HG03045 (cell line): ENCODE results near the gene ASPG.

Source experiments
- ATAC-seq: cut with Tn5 transposase; IDR thresholded peaks from one replicate; pipeline ENCODE4 v1.9.1; 2021; ENCODE audit warnings: mild to moderate bottlenecking, moderate library complexity; ENCODE audit not compliant: unreplicated experiment

The ASPG gene

DNA sequence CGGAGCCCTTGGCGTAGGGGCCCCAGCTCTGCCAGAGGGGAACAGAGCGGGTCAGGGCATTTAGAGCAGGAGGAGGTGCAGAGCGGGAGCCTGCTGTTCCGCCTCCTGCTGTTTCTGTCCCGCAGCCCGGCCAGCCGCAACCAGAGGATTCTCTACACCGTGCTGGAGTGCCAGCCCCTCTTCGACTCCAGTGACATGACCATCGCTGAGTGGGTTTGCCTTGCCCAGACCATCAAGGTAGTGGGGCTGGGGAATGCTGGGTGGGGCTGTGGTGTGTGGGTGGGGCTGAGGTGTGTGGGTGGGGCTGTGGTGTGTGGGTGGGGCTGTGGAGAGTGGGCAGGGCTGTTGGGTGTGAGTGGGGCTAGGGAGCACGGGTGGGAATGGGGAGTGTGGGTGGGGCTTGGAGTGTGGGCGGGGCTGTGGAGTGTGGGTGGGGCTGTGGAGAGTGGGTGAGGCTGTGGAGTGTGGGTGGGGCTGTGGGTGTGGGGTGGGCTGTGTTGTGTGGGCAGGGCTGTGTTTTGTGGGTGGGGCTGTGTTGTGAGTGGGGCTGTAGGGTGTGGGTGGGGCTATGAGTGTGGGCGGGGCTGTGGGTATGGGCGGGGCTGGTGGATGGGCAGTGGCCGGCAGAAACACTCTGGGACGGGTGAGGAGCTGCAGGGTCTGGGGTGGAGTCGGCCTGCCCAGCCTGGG lies 8.0 kb downstream of the ASPG start:
- no peak for ATAC-seq

DNA sequence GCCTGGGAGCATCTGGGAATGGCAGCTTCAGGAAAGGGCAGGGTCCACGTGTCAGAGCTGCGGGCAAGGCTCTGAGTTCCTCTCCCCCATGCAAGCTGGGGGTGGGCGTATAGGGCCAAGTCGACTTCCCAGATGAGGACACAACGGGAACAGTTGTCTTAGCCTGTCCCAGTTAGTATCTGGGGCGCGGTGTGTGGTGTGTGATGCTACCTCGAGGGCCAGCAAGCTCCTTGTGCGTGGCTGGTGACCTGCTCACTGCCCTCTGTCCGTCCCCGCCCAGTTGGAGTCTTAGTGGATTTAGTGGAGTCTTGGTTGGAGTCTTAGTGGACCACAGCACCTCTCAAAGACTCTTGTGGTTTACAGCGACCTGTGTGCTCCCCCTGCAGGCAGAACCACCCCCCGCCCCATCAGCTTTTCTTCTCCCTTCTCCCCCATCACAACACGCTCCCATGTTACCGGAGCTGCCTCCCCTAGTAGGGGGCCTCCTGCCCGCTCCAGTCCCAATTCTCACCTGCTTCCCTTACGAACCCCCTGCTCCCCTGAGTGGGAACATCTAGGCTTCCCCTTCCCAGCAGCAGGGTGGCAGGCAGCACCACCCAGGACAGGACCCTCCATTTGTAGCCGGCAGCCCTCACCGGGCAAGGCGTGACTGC lies 8.7 kb downstream of the ASPG start:
- ATAC-seq = no peak

DNA sequence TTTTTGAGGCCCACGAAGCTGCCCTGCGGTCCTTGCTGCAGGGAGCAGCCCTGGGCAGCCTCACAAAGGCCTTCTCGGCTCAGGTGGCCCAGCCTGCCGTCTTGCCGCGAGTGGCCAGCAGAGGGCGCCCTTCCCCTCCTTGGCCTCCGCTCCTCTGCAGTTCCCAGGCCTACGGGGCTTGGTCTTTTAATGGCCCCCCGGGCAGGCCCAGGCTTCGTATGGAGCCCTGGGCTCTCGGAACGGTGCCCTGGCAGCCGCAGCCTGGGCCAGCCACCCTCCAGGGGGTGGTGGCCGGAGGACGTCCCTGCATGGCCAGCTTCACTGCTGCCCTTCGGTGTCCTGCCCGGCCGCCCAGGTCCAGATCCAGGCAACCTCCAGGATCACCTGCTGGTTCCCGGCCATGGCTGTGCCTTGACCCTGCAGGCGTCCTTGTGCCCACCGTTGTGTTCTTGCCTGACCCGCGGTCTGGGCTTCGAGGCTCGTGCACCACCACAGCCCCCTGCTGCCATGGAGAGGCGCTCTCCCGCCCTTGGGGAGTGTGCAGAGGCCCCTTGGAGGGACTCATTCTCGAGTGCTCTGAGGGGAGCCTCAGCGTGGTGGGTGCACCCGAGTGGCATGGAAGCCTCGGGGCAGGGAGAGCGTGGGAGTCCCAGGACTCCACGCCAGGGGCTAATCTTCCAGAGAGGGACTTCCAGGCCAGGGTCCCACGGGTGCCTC lies 9.4 kb downstream of the ASPG start:
- no peak for ATAC-seq

DNA sequence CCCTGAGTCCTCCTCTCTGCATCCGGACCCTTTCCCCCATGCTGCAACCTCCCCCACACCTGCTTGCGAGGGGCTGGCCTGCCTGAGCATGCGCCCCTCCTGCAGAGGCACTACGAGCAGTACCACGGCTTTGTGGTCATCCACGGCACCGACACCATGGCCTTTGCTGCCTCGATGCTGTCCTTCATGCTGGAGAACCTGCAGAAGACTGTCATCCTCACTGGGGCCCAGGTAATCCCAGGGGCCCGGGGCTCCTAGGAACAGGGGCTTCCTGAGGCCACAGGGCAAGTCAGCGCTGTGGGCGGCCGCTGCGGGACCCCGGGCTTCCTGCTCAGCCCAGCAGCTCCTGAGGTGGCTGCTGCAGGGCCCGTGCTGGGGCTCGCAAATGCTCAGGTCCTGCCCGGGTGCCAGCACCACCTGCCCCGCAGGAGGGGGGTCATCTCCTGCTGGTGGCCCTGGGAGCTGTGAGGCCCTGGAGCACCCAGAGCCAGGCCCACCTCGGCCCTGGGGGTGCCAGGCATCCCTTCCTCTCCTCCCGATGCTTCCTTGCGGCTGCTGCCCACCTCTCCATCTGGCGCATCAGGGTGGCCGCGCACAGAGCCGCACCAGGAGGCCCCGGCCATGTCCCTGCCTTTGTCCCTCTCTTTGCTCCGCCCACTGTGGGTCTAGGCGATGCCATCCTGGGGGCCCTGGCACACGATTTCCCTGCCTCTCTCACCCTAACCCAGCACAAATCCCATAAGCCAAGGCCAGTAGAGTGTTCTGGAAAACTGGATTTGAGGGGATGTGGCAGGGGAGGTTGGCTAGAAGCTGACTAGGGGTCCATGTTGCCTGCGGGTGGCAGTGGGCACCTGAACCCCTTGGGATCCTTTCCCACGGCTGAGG lies 10.2 kb downstream of the ASPG start:
- no peak for ATAC-seq

DNA sequence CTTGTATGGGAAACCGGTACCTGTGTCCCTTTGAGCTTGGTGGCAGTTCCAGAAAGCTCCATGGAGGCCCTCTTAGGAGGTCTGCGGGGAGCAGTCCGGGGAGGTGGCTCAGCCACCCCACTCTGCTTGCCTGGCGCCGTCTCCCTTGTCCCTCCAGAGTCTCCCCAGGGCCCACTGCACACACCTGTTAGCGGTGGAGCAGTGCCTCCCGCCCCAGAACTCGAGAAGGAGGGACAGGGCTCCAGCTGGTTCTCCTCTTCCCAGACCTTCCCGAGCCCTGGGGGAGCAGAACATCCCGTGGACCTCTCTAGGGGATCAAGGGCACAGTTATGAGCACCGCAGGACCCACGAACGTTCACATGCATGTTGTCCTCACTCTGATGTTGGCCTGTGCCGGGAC lies 10.8 kb downstream of the ASPG start:
- ATAC-seq = no peak

DNA sequence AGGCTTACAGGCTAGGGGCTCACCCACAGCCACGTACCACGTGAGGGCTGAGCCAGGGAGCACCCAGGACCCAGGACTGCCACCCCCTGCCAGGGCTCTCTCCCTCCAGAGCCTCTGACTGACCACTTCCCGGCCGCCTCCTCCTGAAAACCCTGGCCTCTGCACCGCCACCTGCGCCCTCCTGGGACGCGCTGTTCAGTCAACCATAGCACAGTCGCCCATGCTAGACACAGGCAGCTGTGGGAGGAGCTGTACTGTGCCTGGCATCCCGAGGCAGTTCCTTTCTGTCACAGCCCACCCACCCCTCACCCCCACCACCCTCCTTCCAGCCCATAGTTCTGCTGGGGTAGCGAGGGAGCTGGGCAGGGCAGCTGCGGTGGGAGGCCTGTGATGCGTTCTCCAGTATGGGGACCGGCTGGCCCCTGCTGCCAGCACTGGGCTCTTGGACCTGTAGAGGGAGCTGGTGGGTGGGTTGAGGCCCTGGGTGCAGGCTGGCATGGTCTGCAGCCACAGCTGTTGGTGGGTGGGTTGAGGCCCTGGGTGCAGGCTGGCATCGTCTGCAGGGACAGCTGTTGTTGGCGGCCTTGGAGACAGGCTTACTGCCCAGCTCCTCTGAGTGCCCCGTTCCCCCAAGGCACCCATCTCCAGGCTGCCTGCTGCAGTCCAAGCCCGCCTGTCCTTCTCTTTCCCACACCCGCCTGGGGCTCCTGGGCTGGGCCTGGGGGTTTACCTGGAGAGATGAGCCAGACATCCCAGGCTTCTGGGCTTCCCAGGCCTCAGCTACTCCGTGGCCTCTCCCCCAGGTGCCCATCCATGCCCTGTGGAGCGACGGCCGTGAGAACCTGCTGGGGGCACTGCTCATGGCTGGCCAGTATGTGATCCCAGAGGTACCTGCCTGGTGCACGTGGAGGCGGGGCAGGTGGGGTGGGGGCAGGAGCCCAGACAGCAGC lies 11.5 kb downstream of the ASPG start:
- ATAC-seq = no peak

DNA sequence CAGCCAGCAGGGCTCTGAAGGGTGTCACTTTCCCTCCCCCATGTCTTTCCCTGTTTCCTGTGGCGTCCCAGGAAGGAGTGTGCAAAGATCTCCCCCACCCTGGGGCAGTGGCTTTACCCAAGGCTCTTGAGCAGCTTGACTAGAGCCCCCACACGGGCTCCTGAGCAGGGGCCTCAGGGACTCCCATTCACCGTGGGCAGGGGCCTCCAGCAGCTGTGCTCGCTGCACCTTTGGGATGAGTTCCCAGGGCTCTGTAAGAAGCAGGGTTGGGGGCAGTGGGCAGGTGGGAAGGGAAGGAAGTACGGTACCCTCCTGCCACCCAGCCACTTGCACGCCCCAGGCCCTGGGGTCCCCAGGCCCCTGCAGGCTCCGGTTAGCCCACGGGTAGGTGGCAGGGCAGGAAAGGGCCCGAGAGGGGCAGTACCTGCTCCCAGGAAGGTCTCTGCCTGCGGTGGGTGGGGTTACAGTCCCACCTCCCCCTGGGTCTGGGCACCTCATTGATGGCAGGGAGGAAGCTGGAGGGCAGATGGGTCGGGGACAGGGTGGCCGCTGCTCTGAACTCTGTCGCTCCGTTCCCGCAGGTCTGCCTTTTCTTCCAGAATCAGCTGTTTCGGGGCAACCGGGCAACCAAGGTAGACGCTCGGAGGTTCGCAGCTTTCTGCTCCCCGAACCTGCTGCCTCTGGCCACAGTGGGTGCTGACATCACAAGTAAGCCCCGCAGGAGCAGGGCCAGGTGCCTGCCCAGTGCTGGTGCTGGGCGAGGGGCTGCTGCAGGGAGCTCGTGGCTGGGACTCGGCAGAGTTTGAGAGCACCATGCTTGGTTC lies 13.0 kb downstream of the ASPG start:
- no peak for ATAC-seq

DNA sequence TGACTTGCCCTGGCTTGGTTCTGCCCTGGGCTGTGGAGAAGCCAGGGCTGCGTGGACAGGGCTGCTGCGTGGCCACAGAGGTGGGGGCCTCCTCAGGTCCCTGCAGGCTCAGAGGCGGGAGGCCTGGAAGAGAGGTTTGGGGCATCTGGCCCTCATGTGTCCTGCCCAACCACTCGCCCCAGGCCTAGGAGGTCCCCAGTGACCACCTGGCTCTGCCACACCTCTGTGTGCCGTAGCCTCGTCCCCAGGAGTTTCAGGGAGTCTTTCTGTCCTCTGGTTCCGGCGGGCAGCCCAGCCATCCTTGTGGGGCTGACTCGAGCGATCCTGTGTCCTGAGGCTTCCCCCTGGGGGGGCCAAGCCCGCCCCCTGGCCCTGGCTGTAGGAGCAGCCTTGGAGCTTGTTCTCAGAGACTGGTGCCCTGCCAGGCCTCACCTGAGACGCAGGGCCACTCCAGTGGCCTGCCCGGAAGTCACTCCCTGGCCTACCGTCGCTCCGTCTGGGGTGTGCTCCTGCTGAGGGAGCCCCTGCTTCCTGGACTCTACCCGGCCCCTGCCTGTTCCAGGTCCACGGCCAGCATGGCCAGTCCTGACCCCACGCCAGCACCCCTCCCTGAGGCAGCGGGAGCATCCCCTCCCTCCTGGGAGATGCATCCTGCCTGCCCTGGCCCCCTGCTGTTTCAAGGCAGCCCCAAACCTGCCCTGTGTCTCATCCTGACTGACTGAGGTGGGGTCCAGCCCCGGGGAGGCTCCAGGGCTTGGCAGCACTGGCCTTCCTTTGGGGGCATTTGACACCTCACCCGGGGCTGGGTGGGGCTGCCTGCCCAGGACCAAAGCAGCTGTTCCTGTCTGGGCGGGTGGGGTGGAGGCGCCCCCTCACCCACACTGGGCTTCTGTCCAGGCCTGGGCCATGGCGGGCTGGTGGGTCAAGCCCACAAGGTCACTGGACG lies 13.9 kb downstream of the ASPG start:
- no peak for ATAC-seq

DNA sequence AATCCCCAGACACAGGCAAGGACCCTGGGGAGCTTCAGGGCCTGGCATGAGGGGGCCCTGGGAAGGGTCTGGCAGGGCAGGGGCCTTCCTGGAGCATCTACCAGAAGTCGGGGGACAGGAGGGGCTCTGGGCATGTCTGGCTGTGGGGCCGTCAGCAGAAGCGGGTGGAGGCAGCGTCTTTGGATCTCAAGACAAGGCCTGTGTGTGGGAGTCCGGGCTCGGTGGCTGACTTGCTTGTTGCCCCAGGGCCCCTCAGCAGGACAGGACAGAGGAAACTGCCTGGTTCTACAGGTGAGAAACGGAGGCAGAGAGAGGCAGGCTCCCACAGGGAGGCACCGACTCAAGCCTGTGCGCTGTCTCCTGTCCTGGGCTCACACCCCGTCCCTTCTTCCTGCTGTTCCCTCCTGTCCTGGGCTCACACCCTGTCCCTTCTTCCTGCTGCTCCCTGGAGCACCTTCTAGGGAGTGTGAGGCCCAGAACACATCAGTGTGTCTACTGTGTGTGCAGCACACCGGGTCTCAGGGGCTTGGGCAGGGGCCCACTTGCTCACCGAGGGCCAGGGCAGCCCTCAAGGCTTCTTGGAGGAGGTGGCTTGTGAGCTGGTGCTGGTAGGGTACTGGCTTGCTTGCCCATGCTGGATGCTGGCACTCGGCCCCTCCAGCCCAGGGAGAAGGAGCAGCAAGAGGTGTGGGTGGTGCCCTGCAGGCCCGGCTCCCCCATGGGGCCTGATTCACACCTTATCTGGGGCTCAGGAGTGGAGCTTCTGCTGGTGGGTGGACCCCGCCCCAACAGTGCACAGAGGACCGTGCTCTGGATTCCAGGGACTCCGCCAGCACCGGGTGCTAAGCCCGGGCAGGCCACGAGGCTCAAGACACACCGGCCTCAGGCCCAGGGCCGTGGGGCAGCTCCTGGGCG lies 14.9 kb downstream of the ASPG start:
- ATAC-seq = no peak

DNA sequence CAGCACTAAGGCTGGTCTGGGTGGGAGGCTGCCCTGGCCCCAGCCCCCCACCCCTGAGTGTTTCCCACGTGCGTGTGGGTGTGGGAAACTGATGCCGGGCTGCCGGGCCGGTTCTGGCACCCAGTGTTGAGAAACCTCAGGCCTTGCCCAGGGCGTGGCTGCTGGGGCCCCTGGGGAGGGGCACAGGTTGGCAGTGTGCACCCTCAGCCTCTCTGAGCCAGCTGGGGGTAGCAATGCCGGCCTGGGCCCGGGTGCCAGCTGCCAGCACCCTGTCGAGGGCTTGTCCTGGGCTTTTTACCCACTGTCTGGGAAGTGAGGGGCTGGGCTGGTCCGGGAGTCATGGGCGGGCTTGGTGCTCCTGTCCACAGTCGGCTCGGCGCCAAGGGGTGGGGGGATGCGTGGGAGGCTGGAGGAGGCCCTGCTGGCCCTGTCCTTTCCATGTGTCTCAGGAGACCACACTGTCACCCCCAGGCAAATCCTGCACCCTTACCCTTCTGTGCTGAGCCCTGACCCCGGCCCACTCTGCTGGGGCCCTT lies 15.7 kb downstream of the ASPG start:
- no peak for ATAC-seq

DNA sequence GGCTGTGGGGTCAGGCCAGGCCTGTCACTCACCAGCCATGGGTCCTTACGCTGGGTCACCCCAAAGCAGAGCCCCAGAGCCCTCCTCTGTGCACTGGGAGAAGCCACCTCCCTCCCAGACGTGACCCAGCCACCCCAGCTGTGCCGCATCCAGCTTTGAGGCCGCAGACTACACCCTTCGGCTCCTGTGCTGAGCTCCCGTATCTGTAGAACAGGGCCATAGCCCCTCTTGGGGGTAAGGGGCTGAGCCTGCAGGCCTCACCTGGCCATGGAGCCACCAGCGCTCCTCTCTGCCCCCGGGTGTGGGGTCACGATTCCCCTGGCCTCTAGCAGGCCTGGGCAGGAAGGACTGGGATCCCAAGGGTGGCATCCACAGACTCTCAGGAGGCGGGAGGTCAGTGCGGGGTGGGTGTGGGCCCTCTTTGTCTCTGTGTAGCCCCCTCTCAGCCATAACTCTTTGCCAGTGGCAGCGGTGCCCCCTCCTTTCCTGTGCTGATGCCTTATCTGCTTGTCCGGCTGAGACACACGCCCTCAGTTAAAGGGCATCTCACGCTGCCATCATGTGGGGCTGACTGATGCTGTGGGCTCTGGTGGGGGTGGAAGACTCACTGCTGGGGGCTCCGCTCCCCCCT lies 16.3 kb downstream of the ASPG start:
- ATAC-seq = no peak

DNA sequence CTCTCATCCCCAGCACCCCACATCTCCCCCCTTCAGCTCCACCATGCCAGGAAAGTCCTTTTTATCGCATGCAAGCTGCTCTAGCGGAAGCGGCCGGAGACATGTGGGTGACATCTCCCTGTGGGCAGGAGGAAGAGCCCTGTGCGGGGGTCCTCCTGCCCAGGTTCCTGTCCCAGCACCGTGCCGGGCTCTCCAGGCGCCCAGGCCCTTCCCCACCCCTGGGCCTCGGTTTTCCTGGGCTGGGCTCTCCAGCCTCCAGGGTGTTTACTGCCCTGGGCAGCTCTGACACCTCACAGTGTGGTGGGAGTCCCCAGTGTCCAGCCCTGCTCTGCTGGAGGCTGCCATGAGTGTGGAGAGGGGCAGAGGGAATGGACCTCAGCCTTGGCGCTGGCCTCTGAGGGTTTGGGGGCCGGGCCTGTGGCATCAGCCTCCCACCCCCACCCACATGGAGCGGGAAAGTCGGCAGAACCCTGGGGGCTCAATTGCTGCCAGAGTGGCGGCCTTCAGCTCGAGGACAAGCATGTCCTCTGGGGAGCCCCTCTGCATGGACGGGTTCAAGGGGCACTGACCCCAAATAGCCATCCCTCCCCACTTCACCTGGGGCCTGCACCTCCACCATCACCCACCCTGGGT lies 16.9 kb downstream of the ASPG start:
- no peak for ATAC-seq

DNA sequence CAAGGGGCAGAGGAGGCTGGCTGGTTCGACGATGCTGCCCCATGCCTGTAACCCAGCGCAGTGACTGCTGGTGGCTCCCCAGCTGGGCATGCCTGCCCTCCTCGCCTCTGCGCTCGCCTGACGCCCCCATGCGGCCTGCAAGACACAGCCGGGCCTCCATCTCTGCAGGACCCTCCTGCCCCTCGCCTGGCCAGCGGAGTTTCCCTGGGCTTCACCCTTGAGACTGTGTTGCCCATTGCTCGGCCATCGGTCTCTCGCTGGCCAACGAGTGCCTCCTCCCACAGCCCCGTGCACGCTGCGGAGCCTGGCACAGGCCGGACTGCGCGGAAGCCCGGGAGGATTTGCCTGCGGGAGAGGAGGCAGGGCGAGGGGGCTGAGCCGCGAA lies 17.6 kb downstream of the ASPG start:
- ATAC-seq = no peak

DNA sequence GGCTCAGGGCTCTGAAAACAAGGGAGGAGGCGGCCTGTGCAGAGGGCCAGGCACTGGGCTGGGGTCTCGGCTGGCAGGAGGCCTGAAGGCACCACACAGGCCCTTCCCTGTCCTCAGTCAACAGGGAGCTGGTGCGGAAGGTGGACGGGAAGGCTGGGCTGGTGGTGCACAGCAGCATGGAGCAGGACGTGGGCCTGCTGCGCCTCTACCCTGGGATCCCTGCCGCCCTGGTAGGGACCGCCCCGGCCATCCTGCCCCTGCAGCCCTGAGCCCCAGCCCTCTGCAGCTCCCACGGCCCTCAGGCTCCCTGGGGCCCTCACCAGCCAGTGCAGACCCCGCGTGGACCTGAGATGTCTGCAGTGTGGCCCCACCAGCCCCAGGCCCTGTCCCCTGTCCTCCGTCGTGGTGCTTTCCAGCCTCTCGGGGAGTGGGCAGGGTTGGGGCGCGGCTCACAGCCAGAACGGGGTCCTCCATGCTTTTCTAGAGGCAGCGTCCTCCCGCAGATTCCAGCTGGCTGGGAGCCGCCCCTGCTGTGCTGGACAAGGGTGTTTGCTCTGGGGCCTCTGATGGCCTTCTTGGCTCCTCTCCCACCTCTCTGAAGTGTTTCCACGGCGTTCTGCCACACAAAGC lies 18.1 kb downstream of the ASPG start:
- no peak for ATAC-seq

DNA sequence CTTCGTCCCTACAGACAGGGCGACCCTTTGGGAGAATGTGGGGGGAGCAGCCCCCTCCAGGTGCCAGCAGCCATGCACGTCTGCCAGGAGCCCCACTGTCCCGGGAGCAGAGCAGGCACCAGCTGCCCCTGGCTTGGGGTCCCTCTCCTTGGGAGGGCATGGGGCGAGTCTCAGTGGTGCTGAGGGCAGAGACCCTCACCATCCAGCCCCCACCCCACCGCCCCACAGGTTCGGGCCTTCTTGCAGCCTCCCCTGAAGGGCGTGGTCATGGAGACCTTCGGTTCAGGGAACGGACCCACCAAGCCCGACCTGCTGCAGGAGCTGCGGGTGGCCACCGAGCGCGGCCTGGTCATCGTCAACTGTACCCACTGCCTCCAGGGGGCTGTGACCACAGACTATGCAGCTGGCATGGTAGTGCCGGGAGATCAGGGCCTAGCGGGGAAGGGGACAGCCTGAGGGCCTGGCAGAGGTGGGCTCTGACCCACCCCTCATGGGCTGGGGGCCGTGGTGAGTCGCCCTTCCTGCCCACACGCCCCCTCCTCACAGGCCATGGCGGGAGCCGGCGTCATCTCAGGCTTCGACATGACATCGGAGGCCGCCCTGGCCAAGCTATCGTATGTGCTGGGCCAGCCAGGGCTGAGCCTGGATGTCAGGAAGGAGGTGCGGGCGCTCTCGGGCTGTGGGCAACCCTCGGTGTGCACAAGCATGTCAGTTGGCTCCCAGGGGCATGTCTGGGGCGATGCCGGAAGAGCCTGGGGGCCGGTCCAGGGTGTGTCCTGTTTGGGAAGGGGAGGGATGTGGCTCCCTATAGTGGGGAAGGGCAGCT lies 18.8 kb downstream of the ASPG start:
- ATAC-seq = no peak
